ENCODE data around the gene P3R3URF.

Gene P3R3URF

GRCh38 chr1:46191033-46191701, 14.9 kb upstream of the P3R3URF start:
- no peaks in the 10 kb centered on the region for H3K4me1 ChIP-seq (ENCODE audit: control insufficient read depth, insufficient read depth, low read length)
- CTCF ChIA-PET, result interaction anchor here (0.5 to 3.1 kb wide), 3 partner anchors 15 to 32 kb away, joined by 3 to 9 read pairs (median 4); no protein-coding TSS in a partner anchor
- peaks cover 0 to 93% of the 10 kb centered on the region in 2 experiments; a peak in 1 of 3 replicates for H3K36me3 ChIP-seq (ENCODE audit: control insufficient read depth in 2 of 2, insufficient read depth in 1 of 2, low read length in 2 of 2)
- no peak for TF ChIP-seq OVOL3 (tag by site-specific recombination; IDR thresholded peaks at IDR 0.05)
- TF ChIP-seq HOXC10 (CRISPR knock-in tag; IDR thresholded peaks at IDR 0.05), result no peak
- no peak for TF ChIP-seq ZNF473 (tag by site-specific recombination; IDR thresholded peaks at IDR 0.05)
- no peak for TF ChIP-seq ZNF660 (tag by site-specific recombination; IDR thresholded peaks at IDR 0.05)
- TF ChIP-seq ZBTB1 (tag by site-specific recombination; IDR thresholded peaks at IDR 0.05), result no peak
- no peak for TF ChIP-seq ZNF830 (tag by site-specific recombination; IDR thresholded peaks at IDR 0.05; ENCODE audit: low read depth)
- TF ChIP-seq ZNF548 (tag by site-specific recombination; IDR thresholded peaks at IDR 0.05), result no peak
- TF ChIP-seq, protein P1, sequence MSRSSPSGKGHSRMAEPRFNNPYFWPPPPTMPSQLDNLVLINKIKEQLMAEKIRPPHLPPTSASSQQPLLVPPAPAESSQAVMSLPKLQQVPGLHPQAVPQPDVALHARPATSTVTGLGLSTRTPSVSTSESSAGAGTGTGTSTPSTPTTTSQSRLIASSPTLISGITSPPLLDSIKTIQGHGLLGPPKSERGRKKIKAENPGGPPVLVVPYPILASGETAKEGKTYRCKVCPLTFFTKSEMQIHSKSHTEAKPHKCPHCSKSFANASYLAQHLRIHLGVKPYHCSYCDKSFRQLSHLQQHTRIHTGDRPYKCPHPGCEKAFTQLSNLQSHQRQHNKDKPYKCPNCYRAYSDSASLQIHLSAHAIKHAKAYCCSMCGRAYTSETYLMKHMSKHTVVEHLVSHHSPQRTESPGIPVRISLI (tag by site-specific recombination; IDR thresholded peaks at IDR 0.05), result no peak
- TF ChIP-seq ZNF555 (tag by site-specific recombination; conservative IDR thresholded peaks at IDR 0.05), result no peak
- POLR2A ChIA-PET, result no interaction called here
- H3K27ac ChIP-seq (ENCODE audit: extremely low read depth, low read depth, low read length), result no peak overlapping the region
- H3K9me3 ChIP-seq (ENCODE audit: control insufficient read depth, insufficient read depth, low read depth, low read length), result no peaks in the 10 kb centered on the region
- no peak overlapping the region for H3K4me3 ChIP-seq (ENCODE audit: low read depth, low read length)

- no peak for TF ChIP-seq ZNF132 (tag by site-specific recombination; IDR thresholded peaks at IDR 0.05; ENCODE audit: borderline replicate concordance)
- TF ChIP-seq ZNF366 (tag by site-specific recombination; conservative IDR thresholded peaks at IDR 0.05), result no peak
- TF ChIP-seq SALL2 (tag by site-specific recombination; IDR thresholded peaks at IDR 0.05; ENCODE audit: borderline replicate concordance), result no peak
- TF ChIP-seq ZNF544 (tag by site-specific recombination; IDR thresholded peaks at IDR 0.05), result no peak
- TF ChIP-seq ZNF211 (tag by site-specific recombination; IDR thresholded peaks at IDR 0.05; ENCODE audit: low read depth), result no peak
- TF ChIP-seq ZNF645 (tag by site-specific recombination; IDR thresholded peaks at IDR 0.05), result no peak
- no peak for TF ChIP-seq ZNF416 (tag by site-specific recombination; IDR thresholded peaks at IDR 0.05)
- no peak for TF ChIP-seq ZNF521 (tag by site-specific recombination; IDR thresholded peaks at IDR 0.05)
- TF ChIP-seq ZXDB (tag by site-specific recombination; IDR thresholded peaks at IDR 0.05), result no peak
- TF ChIP-seq ZNF596 (tag by site-specific recombination; IDR thresholded peaks at IDR 0.05), result no peak
- no peak for TF ChIP-seq ZBTB21 (tag by site-specific recombination; IDR thresholded peaks at IDR 0.05)
- TF ChIP-seq ZNF140 (tag by site-specific recombination; IDR thresholded peaks at IDR 0.05), result no peak
- TF ChIP-seq ZNF600 (tag by site-specific recombination; IDR thresholded peaks at IDR 0.05), result no peak
- no peak for TF ChIP-seq ZNF239 (tag by site-specific recombination; IDR thresholded peaks at IDR 0.05)
- TF ChIP-seq ZNF555 (tag by site-specific recombination; conservative IDR thresholded peaks at IDR 0.05), result no peak
- no peak for TF ChIP-seq ZIC2 (tag by site-specific recombination; IDR thresholded peaks at IDR 0.05)
- no peak for TF ChIP-seq SP7 (tag by site-specific recombination; IDR thresholded peaks at IDR 0.05)
- TF ChIP-seq, protein P2, sequence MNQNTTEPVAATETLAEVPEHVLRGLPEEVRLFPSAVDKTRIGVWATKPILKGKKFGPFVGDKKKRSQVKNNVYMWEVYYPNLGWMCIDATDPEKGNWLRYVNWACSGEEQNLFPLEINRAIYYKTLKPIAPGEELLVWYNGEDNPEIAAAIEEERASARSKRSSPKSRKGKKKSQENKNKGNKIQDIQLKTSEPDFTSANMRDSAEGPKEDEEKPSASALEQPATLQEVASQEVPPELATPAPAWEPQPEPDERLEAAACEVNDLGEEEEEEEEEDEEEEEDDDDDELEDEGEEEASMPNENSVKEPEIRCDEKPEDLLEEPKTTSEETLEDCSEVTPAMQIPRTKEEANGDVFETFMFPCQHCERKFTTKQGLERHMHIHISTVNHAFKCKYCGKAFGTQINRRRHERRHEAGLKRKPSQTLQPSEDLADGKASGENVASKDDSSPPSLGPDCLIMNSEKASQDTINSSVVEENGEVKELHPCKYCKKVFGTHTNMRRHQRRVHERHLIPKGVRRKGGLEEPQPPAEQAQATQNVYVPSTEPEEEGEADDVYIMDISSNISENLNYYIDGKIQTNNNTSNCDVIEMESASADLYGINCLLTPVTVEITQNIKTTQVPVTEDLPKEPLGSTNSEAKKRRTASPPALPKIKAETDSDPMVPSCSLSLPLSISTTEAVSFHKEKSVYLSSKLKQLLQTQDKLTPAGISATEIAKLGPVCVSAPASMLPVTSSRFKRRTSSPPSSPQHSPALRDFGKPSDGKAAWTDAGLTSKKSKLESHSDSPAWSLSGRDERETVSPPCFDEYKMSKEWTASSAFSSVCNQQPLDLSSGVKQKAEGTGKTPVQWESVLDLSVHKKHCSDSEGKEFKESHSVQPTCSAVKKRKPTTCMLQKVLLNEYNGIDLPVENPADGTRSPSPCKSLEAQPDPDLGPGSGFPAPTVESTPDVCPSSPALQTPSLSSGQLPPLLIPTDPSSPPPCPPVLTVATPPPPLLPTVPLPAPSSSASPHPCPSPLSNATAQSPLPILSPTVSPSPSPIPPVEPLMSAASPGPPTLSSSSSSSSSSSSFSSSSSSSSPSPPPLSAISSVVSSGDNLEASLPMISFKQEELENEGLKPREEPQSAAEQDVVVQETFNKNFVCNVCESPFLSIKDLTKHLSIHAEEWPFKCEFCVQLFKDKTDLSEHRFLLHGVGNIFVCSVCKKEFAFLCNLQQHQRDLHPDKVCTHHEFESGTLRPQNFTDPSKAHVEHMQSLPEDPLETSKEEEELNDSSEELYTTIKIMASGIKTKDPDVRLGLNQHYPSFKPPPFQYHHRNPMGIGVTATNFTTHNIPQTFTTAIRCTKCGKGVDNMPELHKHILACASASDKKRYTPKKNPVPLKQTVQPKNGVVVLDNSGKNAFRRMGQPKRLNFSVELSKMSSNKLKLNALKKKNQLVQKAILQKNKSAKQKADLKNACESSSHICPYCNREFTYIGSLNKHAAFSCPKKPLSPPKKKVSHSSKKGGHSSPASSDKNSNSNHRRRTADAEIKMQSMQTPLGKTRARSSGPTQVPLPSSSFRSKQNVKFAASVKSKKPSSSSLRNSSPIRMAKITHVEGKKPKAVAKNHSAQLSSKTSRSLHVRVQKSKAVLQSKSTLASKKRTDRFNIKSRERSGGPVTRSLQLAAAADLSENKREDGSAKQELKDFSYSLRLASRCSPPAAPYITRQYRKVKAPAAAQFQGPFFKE (tag by site-specific recombination; IDR thresholded peaks at IDR 0.05; ENCODE audit: borderline replicate concordance), result no peak
- no peak for TF ChIP-seq ZNF138 (tag by site-specific recombination; IDR thresholded peaks at IDR 0.05; ENCODE audit: borderline replicate concordance)
- no peaks in the 10 kb centered on the region for H3K4me1 ChIP-seq (ENCODE audit: control insufficient read depth, insufficient read depth, low read length)
- H3K9me3 ChIP-seq (ENCODE audit: control insufficient read depth, insufficient read depth, low read depth, low read length), result no peaks in the 10 kb centered on the region
- H3K36me3 ChIP-seq (ENCODE audit: control insufficient read depth in 2 of 2, insufficient read depth in 1 of 2, low read length in 2 of 2), result peaks cover 0 to 86% of the 10 kb centered on the region in 2 experiments; a peak in 1 of 3 replicates
- CTCF ChIA-PET, result interaction anchor here (0.5 to 3.1 kb wide), 3 partner anchors 16 to 620 kb away, joined by 3 to 9 read pairs (median 3); no protein-coding TSS in a partner anchor
- POLR2A ChIA-PET, result interaction anchor here (0.6 kb wide), 1 partner anchor 685 kb away, joined by 3 read pairs; no protein-coding TSS in a partner anchor
- H3K27ac ChIP-seq (ENCODE audit: extremely low read depth, low read depth, low read length), result no peak overlapping the region
- H3K4me3 ChIP-seq (ENCODE audit: low read depth, low read length), result no peak overlapping the region
Measured at GRCh38 chr1:46190539-46190938, 14.3 kb upstream of the P3R3URF start.
